Astrocyte (in vitro differentiated cells and primary cell): Measurements from ENCODE around the gene L3MBTL2. TPM values are rescaled to one million over a fixed set of nuclear protein-coding genes. Genes with fewer than 3 reads are reported as not detected.

Source experiments
- DNase-seq: peaks from one replicate; pipeline ENCODE4 v3.0.0-alpha.2; 2010; ENCODE audit warnings: low read depth
- FAIRE-seq: peaks from 2 replicates; lab custom pipeline; 2011; peaks lifted over from hg19 to GRCh38; lab: Jason Lieb, UNC
- H2AFZ ChIP-seq: 2 replicates; pipeline ENCODE4 v1.6.0; 2012; ENCODE audit warnings: low read depth, low read length, inconsistent platforms
- H3K27ac ChIP-seq: 2 replicates; pipeline ENCODE4 v1.5.1; 2011; ENCODE audit warnings: low read depth, low read length, inconsistent platforms
- H3K27me3 ChIP-seq: 2 replicates; pipeline ENCODE4 v1.6.0; 2011; ENCODE audit warnings: low read length, inconsistent platforms; ENCODE audit not compliant: insufficient read depth
- H3K36me3 ChIP-seq: 2 replicates; pipeline ENCODE4 v1.5.1; 2011; ENCODE audit warnings: low read length, inconsistent platforms; ENCODE audit not compliant: insufficient read depth
- H3K4me1 ChIP-seq: 2 replicates; pipeline ENCODE4 v1.5.1; 2011; ENCODE audit warnings: low read length, inconsistent platforms; ENCODE audit not compliant: insufficient read depth
- H3K4me2 ChIP-seq: 2 replicates; pipeline ENCODE4 v1.6.0; 2012; ENCODE audit warnings: low read length, inconsistent platforms
- H3K4me3 ChIP-seq: 2 replicates; pipeline ENCODE4 v1.5.1; 2011; ENCODE audit warnings: low read depth, mild to moderate bottlenecking, low read length, inconsistent platforms; ENCODE audit not compliant: insufficient read depth
- H3K79me2 ChIP-seq: 2 replicates; pipeline ENCODE4 v1.6.0; 2012; ENCODE audit warnings: mild to moderate bottlenecking, low read length, inconsistent platforms; ENCODE audit not compliant: insufficient read depth
- H3K9ac ChIP-seq: 2 replicates; pipeline ENCODE4 v1.6.0; 2012; ENCODE audit warnings: mild to moderate bottlenecking, low read length, inconsistent platforms
- H3K9me3 ChIP-seq: 2 replicates; pipeline ENCODE4 v1.5.1; 2012; ENCODE audit warnings: low read depth, mild to moderate bottlenecking, low read length, inconsistent platforms; ENCODE audit not compliant: insufficient read depth
- H4K20me1 ChIP-seq: 2 replicates; pipeline ENCODE4 v1.6.0; 2012; ENCODE audit warnings: low read length, inconsistent platforms; ENCODE audit not compliant: insufficient read depth
- H3K27ac Mint-ChIP-seq: one replicate; pipeline ENCODE4 v1.8.0; 2021; ENCODE audit warnings: mild to moderate bottlenecking, mixed read lengths; ENCODE audit not compliant: unreplicated experiment
- H3K27me3 Mint-ChIP-seq: one replicate; pipeline ENCODE4 v1.8.0; 2021; ENCODE audit warnings: low read depth, mixed read lengths; ENCODE audit not compliant: unreplicated experiment
- H3K36me3 Mint-ChIP-seq: one replicate; pipeline ENCODE4 v1.8.0; 2021; ENCODE audit warnings: low read depth, mixed read lengths; ENCODE audit not compliant: unreplicated experiment
- H3K4me1 Mint-ChIP-seq: one replicate; pipeline ENCODE4 v1.8.0; 2021; ENCODE audit warnings: low read depth, mixed read lengths; ENCODE audit not compliant: unreplicated experiment
- H3K4me3 Mint-ChIP-seq: one replicate; pipeline ENCODE4 v1.8.0; 2021; ENCODE audit warnings: mild to moderate bottlenecking, moderate library complexity, mixed read lengths; ENCODE audit not compliant: unreplicated experiment
- H3K9me3 Mint-ChIP-seq: one replicate; pipeline ENCODE4 v1.8.0; 2021; ENCODE audit warnings: mild to moderate bottlenecking, mixed read lengths; ENCODE audit not compliant: unreplicated experiment
- CTCF ChIP-seq: IDR thresholded peaks from 2 replicates; pipeline ENCODE4 v1.5.1; 2011; ENCODE audit warnings: low read depth, mild to moderate bottlenecking, inconsistent platforms, low read length, moderate library complexity; ENCODE audit not compliant: insufficient read depth
- EZH2 ChIP-seq: IDR thresholded peaks from 2 replicates; pipeline ENCODE4 v1.6.1; 2012; ENCODE audit warnings: mild to moderate bottlenecking, low read length, inconsistent platforms; ENCODE audit not compliant: insufficient read depth
- total RNA-seq: library from RNA; stranded (reverse); gene quantifications from 2 replicates; pipeline ENCODE4 v1.2.1, GENCODE V29; 2021

The L3MBTL2 gene
- total RNA-seq, 1 donor from 2014 or later, result 20.6 TPM

GRCh38 chr22:41204066-41204465, 1.0 kb upstream of the L3MBTL2 start:
- no peak for FAIRE-seq
- Histone ChIP-seq H3K27me3 (no peaks in the 10 kb centered on the region), H3K27ac (no peak overlapping the region), H3K9me3 (no peaks in the 10 kb centered on the region), H3K4me3 (no peak overlapping the region), H3K4me2 (no peak overlapping the region), H4K20me1 (no peaks in the 10 kb centered on the region), H3K36me3 (no peaks in the 10 kb centered on the region), H2AFZ (no peak overlapping the region), H3K79me2 (peaks cover 31% of the 10 kb centered on the region), H3K4me1 (peaks cover 7% of the 10 kb centered on the region), H3K9ac (no peak overlapping the region)
- DNase-seq, result no peak
- Mint-ChIP-seq H3K27me3 (peaks cover 23% of the 10 kb centered on the region), H3K4me3 (no peak overlapping the region), H3K27ac (no peak overlapping the region), H3K4me1 (no peaks in the 10 kb centered on the region), H3K9me3 (no peaks in the 10 kb centered on the region), H3K36me3 (no peaks in the 10 kb centered on the region)
- TF ChIP-seq CTCF (no peak), EZH2 (no peak)

- Histone ChIP-seq H3K4me1 (peaks cover 7% of the 10 kb centered on the region), H3K4me3 (no peak overlapping the region), H3K79me2 (peaks cover 31% of the 10 kb centered on the region), H3K27ac (no peak overlapping the region), H3K36me3 (no peaks in the 10 kb centered on the region), H2AFZ (no peak overlapping the region), H3K9me3 (no peaks in the 10 kb centered on the region), H3K9ac (no peak overlapping the region), H3K27me3 (no peaks in the 10 kb centered on the region), H4K20me1 (no peaks in the 10 kb centered on the region), H3K4me2 (no peak overlapping the region)
- Mint-ChIP-seq H3K4me3 (peak overlapping the region; percentile 96), H3K4me1 (no peaks in the 10 kb centered on the region), H3K36me3 (peaks cover 8% of the 10 kb centered on the region), H3K27ac (no peak overlapping the region), H3K27me3 (peaks cover 8% of the 10 kb centered on the region), H3K9me3 (no peaks in the 10 kb centered on the region)
- TF ChIP-seq CTCF, result no peak
- TF ChIP-seq EZH2, result no peak
- DNase-seq (no peak), FAIRE-seq (no peak)
Observed at GRCh38 chr22:41206719-41207118, 1.6 kb downstream of the L3MBTL2 start.

- peaks cover 8% of the 10 kb centered on the region for H3K9me3 Mint-ChIP-seq
- no peaks in the 10 kb centered on the region for H3K9me3 ChIP-seq
- H3K79me2 ChIP-seq, result no peaks in the 10 kb centered on the region
- no peak overlapping the region for H3K4me3 ChIP-seq
- H4K20me1 ChIP-seq, result no peaks in the 10 kb centered on the region
- H3K27ac Mint-ChIP-seq, result no peak overlapping the region
- H3K4me2 ChIP-seq, result no peak overlapping the region
- FAIRE-seq, result no peak
- H3K36me3 Mint-ChIP-seq, result peaks cover 35% of the 10 kb centered on the region
- no peak for DNase-seq
- no peak overlapping the region for H3K27ac ChIP-seq
- H3K27me3 Mint-ChIP-seq, result no peaks in the 10 kb centered on the region
- TF ChIP-seq CTCF (no peak), EZH2 (no peak)
- peaks cover 9% of the 10 kb centered on the region for H3K4me1 Mint-ChIP-seq
- peaks cover 10% of the 10 kb centered on the region for H3K36me3 ChIP-seq
- peaks cover 5% of the 10 kb centered on the region for H3K4me1 ChIP-seq
- no peak overlapping the region for H3K9ac ChIP-seq
- no peaks in the 10 kb centered on the region for H3K27me3 ChIP-seq
- no peak overlapping the region for H2AFZ ChIP-seq
- no peak overlapping the region for H3K4me3 Mint-ChIP-seq
Observed at GRCh38 chr22:41215409-41215808, 10.3 kb downstream of the L3MBTL2 start.
